ENCODE measurements around the gene MLIP. TPM values are rescaled to one million over a fixed set of nuclear protein-coding genes. Genes with fewer than 3 reads are reported as not detected.

Gene MLIP
- total and polyA plus RNA-seq, 2 experiments from 2014 or later, result not detected

- no peaks in the 10 kb centered on the region for H3K9me3 Mint-ChIP-seq
- no peak for ATAC-seq
Observed at GRCh38 chr6:54301770-54302169, 190.5 kb downstream of the MLIP start.

More at GRCh38 chr6:54301770-54302169, 190.5 kb downstream of the MLIP start:
- H3K4me3 ChIP-seq, result no peak overlapping the region
- no peak overlapping the region for H2AFZ ChIP-seq
- H3K4me2 ChIP-seq, result no peak overlapping the region
- no peaks in the 10 kb centered on the region for H3K36me3 ChIP-seq (ENCODE audit: insufficient read depth)
- TF ChIP-seq, protein P1, sequence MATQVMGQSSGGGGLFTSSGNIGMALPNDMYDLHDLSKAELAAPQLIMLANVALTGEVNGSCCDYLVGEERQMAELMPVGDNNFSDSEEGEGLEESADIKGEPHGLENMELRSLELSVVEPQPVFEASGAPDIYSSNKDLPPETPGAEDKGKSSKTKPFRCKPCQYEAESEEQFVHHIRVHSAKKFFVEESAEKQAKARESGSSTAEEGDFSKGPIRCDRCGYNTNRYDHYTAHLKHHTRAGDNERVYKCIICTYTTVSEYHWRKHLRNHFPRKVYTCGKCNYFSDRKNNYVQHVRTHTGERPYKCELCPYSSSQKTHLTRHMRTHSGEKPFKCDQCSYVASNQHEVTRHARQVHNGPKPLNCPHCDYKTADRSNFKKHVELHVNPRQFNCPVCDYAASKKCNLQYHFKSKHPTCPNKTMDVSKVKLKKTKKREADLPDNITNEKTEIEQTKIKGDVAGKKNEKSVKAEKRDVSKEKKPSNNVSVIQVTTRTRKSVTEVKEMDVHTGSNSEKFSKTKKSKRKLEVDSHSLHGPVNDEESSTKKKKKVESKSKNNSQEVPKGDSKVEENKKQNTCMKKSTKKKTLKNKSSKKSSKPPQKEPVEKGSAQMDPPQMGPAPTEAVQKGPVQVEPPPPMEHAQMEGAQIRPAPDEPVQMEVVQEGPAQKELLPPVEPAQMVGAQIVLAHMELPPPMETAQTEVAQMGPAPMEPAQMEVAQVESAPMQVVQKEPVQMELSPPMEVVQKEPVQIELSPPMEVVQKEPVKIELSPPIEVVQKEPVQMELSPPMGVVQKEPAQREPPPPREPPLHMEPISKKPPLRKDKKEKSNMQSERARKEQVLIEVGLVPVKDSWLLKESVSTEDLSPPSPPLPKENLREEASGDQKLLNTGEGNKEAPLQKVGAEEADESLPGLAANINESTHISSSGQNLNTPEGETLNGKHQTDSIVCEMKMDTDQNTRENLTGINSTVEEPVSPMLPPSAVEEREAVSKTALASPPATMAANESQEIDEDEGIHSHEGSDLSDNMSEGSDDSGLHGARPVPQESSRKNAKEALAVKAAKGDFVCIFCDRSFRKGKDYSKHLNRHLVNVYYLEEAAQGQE (IDR thresholded peaks at IDR 0.05; ENCODE audit: unreplicated experiment), result no peak
- TF ChIP-seq CREB1 (CRISPR knock-in tag; IDR thresholded peaks at IDR 0.05; ENCODE audit: low read depth) (no peak), ZNF331 (CRISPR knock-in tag; IDR thresholded peaks at IDR 0.05; ENCODE audit: low read depth) (no peak), JUNB (IDR thresholded peaks at IDR 0.05; ENCODE audit: unreplicated experiment) (no peak), ETS1 (IDR thresholded peaks at IDR 0.05) (no peak), POLR2AphosphoS5 (IDR thresholded peaks at IDR 0.05; ENCODE audit: low read depth) (no peak), ZNF114 (CRISPR knock-in tag; IDR thresholded peaks at IDR 0.05) (no peak)
- TF ChIP-seq, protein P2, sequence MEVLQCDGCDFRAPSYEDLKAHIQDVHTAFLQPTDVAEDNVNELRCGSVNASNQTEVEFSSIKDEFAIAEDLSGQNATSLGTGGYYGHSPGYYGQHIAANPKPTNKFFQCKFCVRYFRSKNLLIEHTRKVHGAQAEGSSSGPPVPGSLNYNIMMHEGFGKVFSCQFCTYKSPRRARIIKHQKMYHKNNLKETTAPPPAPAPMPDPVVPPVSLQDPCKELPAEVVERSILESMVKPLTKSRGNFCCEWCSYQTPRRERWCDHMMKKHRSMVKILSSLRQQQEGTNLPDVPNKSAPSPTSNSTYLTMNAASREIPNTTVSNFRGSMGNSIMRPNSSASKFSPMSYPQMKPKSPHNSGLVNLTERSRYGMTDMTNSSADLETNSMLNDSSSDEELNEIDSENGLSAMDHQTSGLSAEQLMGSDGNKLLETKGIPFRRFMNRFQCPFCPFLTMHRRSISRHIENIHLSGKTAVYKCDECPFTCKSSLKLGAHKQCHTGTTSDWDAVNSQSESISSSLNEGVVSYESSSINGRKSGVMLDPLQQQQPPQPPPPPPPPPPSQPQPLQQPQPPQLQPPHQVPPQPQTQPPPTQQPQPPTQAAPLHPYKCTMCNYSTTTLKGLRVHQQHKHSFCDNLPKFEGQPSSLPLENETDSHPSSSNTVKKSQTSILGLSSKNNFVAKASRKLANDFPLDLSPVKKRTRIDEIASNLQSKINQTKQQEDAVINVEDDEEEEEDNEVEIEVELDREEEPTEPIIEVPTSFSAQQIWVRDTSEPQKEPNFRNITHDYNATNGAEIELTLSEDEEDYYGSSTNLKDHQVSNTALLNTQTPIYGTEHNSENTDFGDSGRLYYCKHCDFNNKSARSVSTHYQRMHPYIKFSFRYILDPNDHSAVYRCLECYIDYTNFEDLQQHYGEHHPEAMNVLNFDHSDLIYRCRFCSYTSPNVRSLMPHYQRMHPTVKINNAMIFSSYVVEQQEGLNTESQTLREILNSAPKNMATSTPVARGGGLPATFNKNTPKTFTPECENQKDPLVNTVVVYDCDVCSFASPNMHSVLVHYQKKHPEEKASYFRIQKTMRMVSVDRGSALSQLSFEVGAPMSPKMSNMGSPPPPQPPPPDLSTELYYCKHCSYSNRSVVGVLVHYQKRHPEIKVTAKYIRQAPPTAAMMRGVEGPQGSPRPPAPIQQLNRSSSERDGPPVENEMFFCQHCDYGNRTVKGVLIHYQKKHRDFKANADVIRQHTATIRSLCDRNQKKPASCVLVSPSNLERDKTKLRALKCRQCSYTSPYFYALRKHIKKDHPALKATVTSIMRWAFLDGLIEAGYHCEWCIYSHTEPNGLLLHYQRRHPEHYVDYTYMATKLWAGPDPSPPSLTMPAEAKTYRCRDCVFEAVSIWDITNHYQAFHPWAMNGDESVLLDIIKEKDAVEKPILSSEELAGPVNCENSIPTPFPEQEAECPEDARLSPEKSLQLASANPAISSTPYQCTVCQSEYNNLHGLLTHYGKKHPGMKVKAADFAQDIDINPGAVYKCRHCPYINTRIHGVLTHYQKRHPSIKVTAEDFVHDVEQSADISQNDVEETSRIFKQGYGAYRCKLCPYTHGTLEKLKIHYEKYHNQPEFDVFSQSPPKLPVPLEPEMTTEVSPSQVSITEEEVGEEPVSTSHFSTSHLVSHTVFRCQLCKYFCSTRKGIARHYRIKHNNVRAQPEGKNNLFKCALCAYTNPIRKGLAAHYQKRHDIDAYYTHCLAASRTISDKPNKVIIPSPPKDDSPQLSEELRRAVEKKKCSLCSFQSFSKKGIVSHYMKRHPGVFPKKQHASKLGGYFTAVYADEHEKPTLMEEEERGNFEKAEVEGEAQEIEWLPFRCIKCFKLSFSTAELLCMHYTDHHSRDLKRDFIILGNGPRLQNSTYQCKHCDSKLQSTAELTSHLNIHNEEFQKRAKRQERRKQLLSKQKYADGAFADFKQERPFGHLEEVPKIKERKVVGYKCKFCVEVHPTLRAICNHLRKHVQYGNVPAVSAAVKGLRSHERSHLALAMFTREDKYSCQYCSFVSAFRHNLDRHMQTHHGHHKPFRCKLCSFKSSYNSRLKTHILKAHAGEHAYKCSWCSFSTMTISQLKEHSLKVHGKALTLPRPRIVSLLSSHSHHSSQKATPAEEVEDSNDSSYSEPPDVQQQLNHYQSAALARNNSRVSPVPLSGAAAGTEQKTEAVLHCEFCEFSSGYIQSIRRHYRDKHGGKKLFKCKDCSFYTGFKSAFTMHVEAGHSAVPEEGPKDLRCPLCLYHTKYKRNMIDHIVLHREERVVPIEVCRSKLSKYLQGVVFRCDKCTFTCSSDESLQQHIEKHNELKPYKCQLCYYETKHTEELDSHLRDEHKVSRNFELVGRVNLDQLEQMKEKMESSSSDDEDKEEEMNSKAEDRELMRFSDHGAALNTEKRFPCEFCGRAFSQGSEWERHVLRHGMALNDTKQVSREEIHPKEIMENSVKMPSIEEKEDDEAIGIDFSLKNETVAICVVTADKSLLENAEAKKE (CRISPR knock-in tag; IDR thresholded peaks at IDR 0.05), result no peak
- H3K79me2 ChIP-seq (replicated peaks; ENCODE audit: insufficient read depth), result no peaks in the 10 kb centered on the region
- peaks cover 6% of the 10 kb centered on the region; the same call in 2 of the 3 replicates for H3K4me1 Mint-ChIP-seq
- peaks cover 6% of the 10 kb centered on the region; the same call in 1 of the 2 replicates for H3K4me1 ChIP-seq (ENCODE audit: insufficient read depth)
- no peak overlapping the region for H3K4me3 Mint-ChIP-seq
- H3K27me3 ChIP-seq (ENCODE audit: insufficient read depth), result no peaks in the 10 kb centered on the region
- no peaks in the 10 kb centered on the region for H3K36me3 Mint-ChIP-seq (ENCODE audit: low read depth)
- H3K9me2 ChIP-seq (ENCODE audit: insufficient read depth), result peaks cover 13% of the 10 kb centered on the region
- no peaks in the 10 kb centered on the region for H4K20me1 ChIP-seq (replicated peaks; ENCODE audit: insufficient read depth)
- DNase-seq (ENCODE audit: low spot score), result no peak
- no peaks in the 10 kb centered on the region for H3K27me3 Mint-ChIP-seq (ENCODE audit: insufficient read depth, low read depth, poor library complexity)
- H3K27ac Mint-ChIP-seq, result no peak overlapping the region
- H3F3A ChIP-seq (replicated peaks; ENCODE audit: low read depth), result no peaks in the 10 kb centered on the region
- no peak overlapping the region for H3K27ac ChIP-seq (ENCODE audit: low read depth)
